GM23338 (cell line): ENCODE measurements around the gene NSUN7. TPM values are rescaled to one million over a fixed set of nuclear protein-coding genes. Genes with fewer than 3 reads are reported as not detected.

Experiments used
- ATAC-seq: fragments of 200-7000 bp; cut with Tn5 transposase; 3 replicates; pipeline ENCODE4 v1.9.1; 2020
- DNase-seq: peaks from one replicate; pipeline ENCODE4 v3.0.0-alpha.2; 2015; ENCODE audit warnings: low spot score
- H2AFZ ChIP-seq: fragments of 200-600 bp; sonication (generic); 2 replicates; pipeline ENCODE4 v1.8.0; 2016; ENCODE audit warnings: antibody characterized with exemption, mild to moderate bottlenecking, moderate library complexity
- H3F3A ChIP-seq: fragments of 200-600 bp; sonication (generic); replicated peaks from 2 replicates; pipeline ENCODE4 v1.8.0; 2017; ENCODE audit warnings: antibody characterized with exemption, mixed run types, low read depth
- H3K27ac ChIP-seq: fragments of 200-600 bp; sonication (generic); 2 replicates; pipeline ENCODE4 v1.6.1; 2016; ENCODE audit warnings: low read depth
- H3K27me3 ChIP-seq: fragments of 200-600 bp; sonication (generic); 2 replicates; pipeline ENCODE4 v1.8.0; 2016; ENCODE audit warnings: mild to moderate bottlenecking, mixed run types, moderate library complexity; ENCODE audit not compliant: insufficient read depth
- H3K36me3 ChIP-seq: fragments of 200-600 bp; sonication (generic); 2 replicates; pipeline ENCODE4 v1.8.0; 2016; ENCODE audit warnings: mild to moderate bottlenecking; ENCODE audit not compliant: insufficient read depth
- H3K4me1 ChIP-seq: fragments of 200-600 bp; sonication (generic); 2 replicates; pipeline ENCODE4 v1.8.0; 2016; ENCODE audit warnings: mild to moderate bottlenecking, moderate library complexity; ENCODE audit not compliant: insufficient read depth
- H3K4me2 ChIP-seq: fragments of 200-600 bp; sonication (generic); 2 replicates; pipeline ENCODE4 v1.7.1; 2017; ENCODE audit warnings: mixed run types
- H3K4me3 ChIP-seq: fragments of 200-600 bp; sonication (generic); 2 replicates; pipeline ENCODE4 v1.6.1; 2016; ENCODE audit warnings: mixed run types
- H3K79me2 ChIP-seq: fragments of 200-600 bp; sonication (generic); replicated peaks from 2 replicates; pipeline ENCODE4 v1.8.0; 2017; ENCODE audit warnings: mild to moderate bottlenecking; ENCODE audit not compliant: insufficient read depth
- H3K9me2 ChIP-seq: fragments of 200-600 bp; sonication (generic); 2 replicates; pipeline ENCODE4 v1.8.0; 2017; ENCODE audit not compliant: insufficient read depth
- H4K20me1 ChIP-seq: fragments of 200-600 bp; sonication (generic); replicated peaks from 2 replicates; pipeline ENCODE4 v1.8.0; 2017; ENCODE audit warnings: mild to moderate bottlenecking; ENCODE audit not compliant: insufficient read depth
- H3K27ac Mint-ChIP-seq: 2 replicates; pipeline ENCODE4 v1.8.0; 2020; ENCODE audit warnings: inconsistent platforms, mild to moderate bottlenecking, moderate library complexity, mixed read lengths
- H3K27me3 Mint-ChIP-seq: 3 replicates; pipeline ENCODE4 v1.8.0; 2022; ENCODE audit warnings: low read depth, mild to moderate bottlenecking, moderate library complexity, mixed read lengths, inconsistent platforms; ENCODE audit not compliant: insufficient read depth, poor library complexity
- H3K36me3 Mint-ChIP-seq: 3 replicates; pipeline ENCODE4 v1.8.0; 2021; ENCODE audit warnings: low read depth, mild to moderate bottlenecking, inconsistent platforms, moderate library complexity, mixed read lengths
- H3K4me1 Mint-ChIP-seq: 3 replicates; pipeline ENCODE4 v1.8.0; 2020; ENCODE audit warnings: mild to moderate bottlenecking, inconsistent platforms, mixed read lengths
- H3K4me3 Mint-ChIP-seq: 3 replicates; pipeline ENCODE4 v1.8.0; 2021; ENCODE audit warnings: moderate library complexity, mild to moderate bottlenecking, inconsistent platforms, mixed read lengths
- H3K9me3 Mint-ChIP-seq: 3 replicates; pipeline ENCODE4 v1.8.0; 2020; ENCODE audit warnings: moderate library complexity, mild to moderate bottlenecking, inconsistent platforms, mixed read lengths
- CREB1 ChIP-seq: fragments of 250-450 bp; sonication (Bioruptor Pico); IDR thresholded peaks from 2 replicates; pipeline ENCODE4 v1.5.0; 2020; ENCODE audit warnings: low read depth, mild to moderate bottlenecking, moderate library complexity
- EZH2 ChIP-seq: fragments of 200-600 bp; sonication (generic); IDR thresholded peaks from one replicate; pipeline ENCODE4 v1.8.0; 2017; ENCODE audit warnings: antibody characterized with exemption, mild to moderate bottlenecking, low read depth; ENCODE audit not compliant: unreplicated experiment
- EZH2phosphoT487 ChIP-seq: fragments of 200-600 bp; sonication (generic); IDR thresholded peaks from one replicate; pipeline ENCODE4 v1.8.1; 2018; ENCODE audit warnings: antibody characterized with exemption; ENCODE audit not compliant: unreplicated experiment
- JUNB ChIP-seq: IDR thresholded peaks from one replicate; pipeline ENCODE4 v1.6.1; 2016; ENCODE audit warnings: antibody characterized with exemption; ENCODE audit not compliant: unreplicated experiment
- POLR2AphosphoS5 ChIP-seq: IDR thresholded peaks from 2 replicates; pipeline ENCODE4 v1.6.1; 2016; ENCODE audit warnings: antibody characterized with exemption, low read depth
- STAT1 ChIP-seq: IDR thresholded peaks from one replicate; pipeline ENCODE4 v1.6.1; 2016; ENCODE audit warnings: antibody characterized with exemption; ENCODE audit not compliant: unreplicated experiment
- ZNF114 ChIP-seq: fragments of 250-450 bp; sonication (Bioruptor Pico); IDR thresholded peaks from 2 replicates; pipeline ENCODE4 v1.5.0; 2020; ENCODE audit warnings: mild to moderate bottlenecking, moderate library complexity
- ZNF331 ChIP-seq: fragments of 250-450 bp; sonication (Bioruptor Pico); IDR thresholded peaks from 2 replicates; pipeline ENCODE4 v1.5.0; 2020; ENCODE audit warnings: low read depth, mild to moderate bottlenecking, moderate library complexity
- polyA plus RNA-seq: library from polyadenylated mRNA; unstranded; fragments of >200 nt; fragmentation: Nextera tagmentation; extraction: Ambion mirVana; gene quantifications from 2 replicates; pipeline ENCODE4 v1.2.1, GENCODE V29; 2016
- total RNA-seq: library from RNA; depleted of rRNA; stranded (reverse); fragments of >200 nt; shearing (Covaris generic); gene quantifications from 2 replicates; pipeline ENCODE4 v1.2.3, GENCODE V29; 2014
- TF ChIP-seq, protein P1 (sequence below): IDR thresholded peaks from 2 replicates; pipeline ENCODE4 v1.6.1; 2016; ENCODE audit warnings: antibody characterized with exemption
- TF ChIP-seq, protein P2 (sequence below): IDR thresholded peaks from one replicate; pipeline ENCODE4 v1.6.1; 2018; ENCODE audit warnings: antibody characterized with exemption; ENCODE audit not compliant: unreplicated experiment
- TF ChIP-seq, protein P3 (sequence below): fragments of 250-450 bp; sonication (Bioruptor Pico); IDR thresholded peaks from 2 replicates; pipeline ENCODE4 v1.5.0; 2020; ENCODE audit warnings: mild to moderate bottlenecking, moderate library complexity

The NSUN7 gene
- total and polyA plus RNA-seq, 2 experiments from 2014 or later = 28.8 to 29.0 TPM

DNA sequence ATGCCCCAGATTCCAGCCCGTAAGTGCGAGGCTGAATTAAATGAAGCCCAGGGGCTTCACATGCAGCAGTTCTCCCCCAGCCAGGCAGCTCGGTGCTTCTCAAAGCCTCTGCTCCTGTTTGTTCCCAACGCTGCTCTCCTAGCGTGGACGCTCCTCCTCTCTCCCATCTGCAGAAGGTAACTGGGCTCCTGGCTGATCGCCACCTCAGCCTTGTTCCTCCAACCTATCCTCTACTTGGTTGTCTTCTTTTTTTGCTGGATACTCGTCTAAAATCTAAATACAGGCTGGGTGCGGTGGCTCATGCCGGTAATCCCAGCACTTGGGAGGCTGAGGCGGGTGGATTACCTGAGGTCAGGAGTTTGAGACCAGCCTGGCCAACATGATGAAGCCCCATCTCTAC, 70.3 kb downstream of the NSUN7 start (continued):
- TF ChIP-seq EZH2phosphoT487 (no peak), ZNF331 (no peak), JUNB (no peak), POLR2AphosphoS5 (no peak), STAT1 (no peak)
- TF ChIP-seq, protein P1, sequence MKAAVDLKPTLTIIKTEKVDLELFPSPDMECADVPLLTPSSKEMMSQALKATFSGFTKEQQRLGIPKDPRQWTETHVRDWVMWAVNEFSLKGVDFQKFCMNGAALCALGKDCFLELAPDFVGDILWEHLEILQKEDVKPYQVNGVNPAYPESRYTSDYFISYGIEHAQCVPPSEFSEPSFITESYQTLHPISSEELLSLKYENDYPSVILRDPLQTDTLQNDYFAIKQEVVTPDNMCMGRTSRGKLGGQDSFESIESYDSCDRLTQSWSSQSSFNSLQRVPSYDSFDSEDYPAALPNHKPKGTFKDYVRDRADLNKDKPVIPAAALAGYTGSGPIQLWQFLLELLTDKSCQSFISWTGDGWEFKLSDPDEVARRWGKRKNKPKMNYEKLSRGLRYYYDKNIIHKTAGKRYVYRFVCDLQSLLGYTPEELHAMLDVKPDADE = no peak
- TF ChIP-seq, protein P2, sequence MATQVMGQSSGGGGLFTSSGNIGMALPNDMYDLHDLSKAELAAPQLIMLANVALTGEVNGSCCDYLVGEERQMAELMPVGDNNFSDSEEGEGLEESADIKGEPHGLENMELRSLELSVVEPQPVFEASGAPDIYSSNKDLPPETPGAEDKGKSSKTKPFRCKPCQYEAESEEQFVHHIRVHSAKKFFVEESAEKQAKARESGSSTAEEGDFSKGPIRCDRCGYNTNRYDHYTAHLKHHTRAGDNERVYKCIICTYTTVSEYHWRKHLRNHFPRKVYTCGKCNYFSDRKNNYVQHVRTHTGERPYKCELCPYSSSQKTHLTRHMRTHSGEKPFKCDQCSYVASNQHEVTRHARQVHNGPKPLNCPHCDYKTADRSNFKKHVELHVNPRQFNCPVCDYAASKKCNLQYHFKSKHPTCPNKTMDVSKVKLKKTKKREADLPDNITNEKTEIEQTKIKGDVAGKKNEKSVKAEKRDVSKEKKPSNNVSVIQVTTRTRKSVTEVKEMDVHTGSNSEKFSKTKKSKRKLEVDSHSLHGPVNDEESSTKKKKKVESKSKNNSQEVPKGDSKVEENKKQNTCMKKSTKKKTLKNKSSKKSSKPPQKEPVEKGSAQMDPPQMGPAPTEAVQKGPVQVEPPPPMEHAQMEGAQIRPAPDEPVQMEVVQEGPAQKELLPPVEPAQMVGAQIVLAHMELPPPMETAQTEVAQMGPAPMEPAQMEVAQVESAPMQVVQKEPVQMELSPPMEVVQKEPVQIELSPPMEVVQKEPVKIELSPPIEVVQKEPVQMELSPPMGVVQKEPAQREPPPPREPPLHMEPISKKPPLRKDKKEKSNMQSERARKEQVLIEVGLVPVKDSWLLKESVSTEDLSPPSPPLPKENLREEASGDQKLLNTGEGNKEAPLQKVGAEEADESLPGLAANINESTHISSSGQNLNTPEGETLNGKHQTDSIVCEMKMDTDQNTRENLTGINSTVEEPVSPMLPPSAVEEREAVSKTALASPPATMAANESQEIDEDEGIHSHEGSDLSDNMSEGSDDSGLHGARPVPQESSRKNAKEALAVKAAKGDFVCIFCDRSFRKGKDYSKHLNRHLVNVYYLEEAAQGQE = no peak

DNA sequence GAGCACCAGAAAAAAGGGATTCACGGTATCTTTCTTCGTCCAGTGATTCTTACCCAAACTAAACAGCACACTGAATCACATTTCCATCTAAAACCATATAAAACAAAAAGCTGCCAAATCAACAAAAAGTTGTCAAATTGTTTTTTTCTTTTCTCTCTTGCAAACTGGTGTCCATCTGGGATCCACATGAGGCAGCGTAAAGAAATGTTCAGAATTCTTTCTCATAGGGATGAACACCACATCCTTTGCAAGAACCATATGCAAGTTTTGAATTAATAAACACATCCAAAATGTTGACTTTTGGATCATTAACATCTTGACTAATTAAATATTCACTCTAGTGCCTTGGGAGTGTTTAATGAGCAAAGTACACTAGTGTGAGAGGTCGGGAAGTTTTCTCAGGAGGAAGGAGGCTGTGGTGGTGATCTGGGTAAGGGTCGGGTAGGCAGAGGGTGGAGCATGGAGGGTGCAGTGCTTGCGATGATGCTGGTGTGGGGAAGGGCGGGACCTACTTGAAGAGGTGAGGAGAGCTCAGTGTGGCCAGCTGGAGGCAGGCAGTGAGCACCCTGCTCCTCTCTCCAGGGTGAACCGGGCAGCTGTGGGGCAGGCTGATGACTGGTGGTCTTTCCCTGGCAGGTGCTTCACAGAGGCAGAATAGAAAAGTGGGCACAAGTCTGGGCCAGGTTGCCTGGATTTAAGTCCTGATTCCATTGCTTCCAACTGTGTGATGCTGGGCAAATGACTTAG, 72.8 kb downstream of the NSUN7 start:
- Histone ChIP-seq H3K9me2 (no peaks in the 10 kb centered on the region), H3K79me2 (no peaks in the 10 kb centered on the region), H3K4me3 (no peak overlapping the region), H3K27ac (no peak overlapping the region), H3K4me2 (no peak overlapping the region), H4K20me1 (0 out of 2 replicates have a peak, but pooled peaks cover 2% of the 10 kb centered on the region), H2AFZ (no peak overlapping the region), H3K4me1 (no peaks in the 10 kb centered on the region), H3F3A (no peaks in the 10 kb centered on the region), H3K36me3 (peaks cover 30% of the 10 kb centered on the region), H3K27me3 (no peaks in the 10 kb centered on the region)
- H3K4me1 Mint-ChIP-seq = no peaks in the 10 kb centered on the region
- H3K36me3 Mint-ChIP-seq = peaks cover 69% of the 10 kb centered on the region
- H3K4me3 Mint-ChIP-seq = no peak overlapping the region
- no peaks in the 10 kb centered on the region for H3K9me3 Mint-ChIP-seq
- H3K27ac Mint-ChIP-seq = no peak overlapping the region
- ATAC-seq = no peak
- no peaks in the 10 kb centered on the region for H3K27me3 Mint-ChIP-seq
- DNase-seq = no peak
- TF ChIP-seq EZH2phosphoT487 = no peak
- no peak for TF ChIP-seq POLR2AphosphoS5
- TF ChIP-seq STAT1 = no peak
- TF ChIP-seq, protein P3, sequence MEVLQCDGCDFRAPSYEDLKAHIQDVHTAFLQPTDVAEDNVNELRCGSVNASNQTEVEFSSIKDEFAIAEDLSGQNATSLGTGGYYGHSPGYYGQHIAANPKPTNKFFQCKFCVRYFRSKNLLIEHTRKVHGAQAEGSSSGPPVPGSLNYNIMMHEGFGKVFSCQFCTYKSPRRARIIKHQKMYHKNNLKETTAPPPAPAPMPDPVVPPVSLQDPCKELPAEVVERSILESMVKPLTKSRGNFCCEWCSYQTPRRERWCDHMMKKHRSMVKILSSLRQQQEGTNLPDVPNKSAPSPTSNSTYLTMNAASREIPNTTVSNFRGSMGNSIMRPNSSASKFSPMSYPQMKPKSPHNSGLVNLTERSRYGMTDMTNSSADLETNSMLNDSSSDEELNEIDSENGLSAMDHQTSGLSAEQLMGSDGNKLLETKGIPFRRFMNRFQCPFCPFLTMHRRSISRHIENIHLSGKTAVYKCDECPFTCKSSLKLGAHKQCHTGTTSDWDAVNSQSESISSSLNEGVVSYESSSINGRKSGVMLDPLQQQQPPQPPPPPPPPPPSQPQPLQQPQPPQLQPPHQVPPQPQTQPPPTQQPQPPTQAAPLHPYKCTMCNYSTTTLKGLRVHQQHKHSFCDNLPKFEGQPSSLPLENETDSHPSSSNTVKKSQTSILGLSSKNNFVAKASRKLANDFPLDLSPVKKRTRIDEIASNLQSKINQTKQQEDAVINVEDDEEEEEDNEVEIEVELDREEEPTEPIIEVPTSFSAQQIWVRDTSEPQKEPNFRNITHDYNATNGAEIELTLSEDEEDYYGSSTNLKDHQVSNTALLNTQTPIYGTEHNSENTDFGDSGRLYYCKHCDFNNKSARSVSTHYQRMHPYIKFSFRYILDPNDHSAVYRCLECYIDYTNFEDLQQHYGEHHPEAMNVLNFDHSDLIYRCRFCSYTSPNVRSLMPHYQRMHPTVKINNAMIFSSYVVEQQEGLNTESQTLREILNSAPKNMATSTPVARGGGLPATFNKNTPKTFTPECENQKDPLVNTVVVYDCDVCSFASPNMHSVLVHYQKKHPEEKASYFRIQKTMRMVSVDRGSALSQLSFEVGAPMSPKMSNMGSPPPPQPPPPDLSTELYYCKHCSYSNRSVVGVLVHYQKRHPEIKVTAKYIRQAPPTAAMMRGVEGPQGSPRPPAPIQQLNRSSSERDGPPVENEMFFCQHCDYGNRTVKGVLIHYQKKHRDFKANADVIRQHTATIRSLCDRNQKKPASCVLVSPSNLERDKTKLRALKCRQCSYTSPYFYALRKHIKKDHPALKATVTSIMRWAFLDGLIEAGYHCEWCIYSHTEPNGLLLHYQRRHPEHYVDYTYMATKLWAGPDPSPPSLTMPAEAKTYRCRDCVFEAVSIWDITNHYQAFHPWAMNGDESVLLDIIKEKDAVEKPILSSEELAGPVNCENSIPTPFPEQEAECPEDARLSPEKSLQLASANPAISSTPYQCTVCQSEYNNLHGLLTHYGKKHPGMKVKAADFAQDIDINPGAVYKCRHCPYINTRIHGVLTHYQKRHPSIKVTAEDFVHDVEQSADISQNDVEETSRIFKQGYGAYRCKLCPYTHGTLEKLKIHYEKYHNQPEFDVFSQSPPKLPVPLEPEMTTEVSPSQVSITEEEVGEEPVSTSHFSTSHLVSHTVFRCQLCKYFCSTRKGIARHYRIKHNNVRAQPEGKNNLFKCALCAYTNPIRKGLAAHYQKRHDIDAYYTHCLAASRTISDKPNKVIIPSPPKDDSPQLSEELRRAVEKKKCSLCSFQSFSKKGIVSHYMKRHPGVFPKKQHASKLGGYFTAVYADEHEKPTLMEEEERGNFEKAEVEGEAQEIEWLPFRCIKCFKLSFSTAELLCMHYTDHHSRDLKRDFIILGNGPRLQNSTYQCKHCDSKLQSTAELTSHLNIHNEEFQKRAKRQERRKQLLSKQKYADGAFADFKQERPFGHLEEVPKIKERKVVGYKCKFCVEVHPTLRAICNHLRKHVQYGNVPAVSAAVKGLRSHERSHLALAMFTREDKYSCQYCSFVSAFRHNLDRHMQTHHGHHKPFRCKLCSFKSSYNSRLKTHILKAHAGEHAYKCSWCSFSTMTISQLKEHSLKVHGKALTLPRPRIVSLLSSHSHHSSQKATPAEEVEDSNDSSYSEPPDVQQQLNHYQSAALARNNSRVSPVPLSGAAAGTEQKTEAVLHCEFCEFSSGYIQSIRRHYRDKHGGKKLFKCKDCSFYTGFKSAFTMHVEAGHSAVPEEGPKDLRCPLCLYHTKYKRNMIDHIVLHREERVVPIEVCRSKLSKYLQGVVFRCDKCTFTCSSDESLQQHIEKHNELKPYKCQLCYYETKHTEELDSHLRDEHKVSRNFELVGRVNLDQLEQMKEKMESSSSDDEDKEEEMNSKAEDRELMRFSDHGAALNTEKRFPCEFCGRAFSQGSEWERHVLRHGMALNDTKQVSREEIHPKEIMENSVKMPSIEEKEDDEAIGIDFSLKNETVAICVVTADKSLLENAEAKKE = no peak
- TF ChIP-seq, protein P1 = no peak
- no peak for TF ChIP-seq EZH2
- no peak for TF ChIP-seq JUNB
- no peak for TF ChIP-seq ZNF114
- TF ChIP-seq CREB1 = no peak
